ENCODE measurements around the gene NCAPD2. TPM values are rescaled to one million over a fixed set of nuclear protein-coding genes. Genes with fewer than 3 reads are reported as not detected.

The NCAPD2 gene
- total and polyA plus RNA-seq, 2 donors (not counting 3 experiments of a cell fraction or from before 2014, with no cell fraction given), result 41.8 to 90.1 TPM

- peaks cover 16% of the 10 kb centered on the region for H3K4me1 ChIP-seq (ENCODE audit: control insufficient read depth, extremely low read depth, insufficient read depth, low read length)
- H4K20me1 ChIP-seq (replicated peaks; ENCODE audit: control insufficient read depth, extremely low read depth, insufficient read depth, low read length), result no peaks in the 10 kb centered on the region
- H3K27ac ChIP-seq (ENCODE audit: insufficient read depth, low read depth, low read length), result no peak overlapping the region
- no peak for DNase-seq (ENCODE audit: low read depth, low spot score)
- no peaks in the 10 kb centered on the region for H3K9me1 ChIP-seq (replicated peaks; ENCODE audit: control insufficient read depth, extremely low read depth, insufficient read depth, low read length)
- H3K27me3 ChIP-seq (ENCODE audit: control insufficient read depth in 2 of 2, insufficient read depth in 2 of 2, low read length in 2 of 2), result no peaks in the 10 kb centered on the region
- intact Hi-C loops (cut with micrococcal nuclease), result no loop called here
- peaks cover 6 to 19% of the 10 kb centered on the region in 2 experiments for H3K36me3 ChIP-seq (ENCODE audit: control insufficient read depth in 2 of 2, extremely low read depth in 1 of 2, insufficient read depth in 2 of 2, low read length in 2 of 2)
- ChIA-PET CTCF (interaction anchor here (0.7 to 1.5 kb wide), 2 partner anchors 8 to 33 kb away, joined by 3 to 9 read pairs; no protein-coding TSS in a partner anchor), POLR2A (interaction anchor here (0.7 kb wide), 2 partner anchors 13 to 125 kb away, joined by 4 read pairs; partner anchors contain the start of gene VAMP1)
- BruUV-seq (replicated peaks), result no TSS peak
- no peak overlapping the region for H2AFZ ChIP-seq (ENCODE audit: low read depth, low read length)
- H3K79me2 ChIP-seq (ENCODE audit: control insufficient read depth, insufficient read depth, low read length), result no peaks in the 10 kb centered on the region
- dilution Hi-C loops (cut with MboI; ENCODE audit: extremely low pct_ligation_motif_present, low sequenced_read_pairs), result no loop called here
- no peaks in the 10 kb centered on the region for H3K9me3 ChIP-seq (replicated peaks; ENCODE audit: control insufficient read depth, insufficient read depth, low read length)
- FAIRE-seq, result no peak
- no peak overlapping the region for H3K4me2 ChIP-seq (ENCODE audit: insufficient read depth, low read length)
- H3K4me3 ChIP-seq (replicated peaks in 1 of 3; ENCODE audit: insufficient read depth in 1 of 3, low read depth in 1 of 3, low read length in 3 of 3), result no peak overlapping the region
- TF ChIP-seq POLR2AphosphoS5 (IDR thresholded peaks at IDR 0.05; ENCODE audit: insufficient read depth, low read depth, low read length) (no peak), MYC (IDR thresholded peaks at IDR 0.05; ENCODE audit: low read depth, low read length) (no peak), JUN (IDR thresholded peaks at IDR 0.05; ENCODE audit: borderline replicate concordance, insufficient read depth, insufficient read length, low read depth) (no peak), EZH2 (IDR thresholded peaks at IDR 0.05; ENCODE audit: borderline replicate concordance, low read depth, low read length, severe bottlenecking) (no peak), POLR2A (IDR thresholded peaks at IDR 0.05; ENCODE audit: low read depth, low read length) (no peak)
- H3K9ac ChIP-seq (replicated peaks; ENCODE audit: extremely low read depth, insufficient read depth, low read length), result no peak overlapping the region
These were observed 36.5 kb upstream of the NCAPD2 start for GRCh38 chr12:6457220-6457945.

GRCh38 chr12:6458281-6459003 lies 35.5 kb upstream of the NCAPD2 start:
- no peak overlapping the region for H3K4me3 ChIP-seq (replicated peaks in 1 of 3; ENCODE audit: insufficient read depth in 1 of 3, low read depth in 1 of 3, low read length in 3 of 3)
- no peaks in the 10 kb centered on the region for H3K9me1 ChIP-seq (replicated peaks; ENCODE audit: control insufficient read depth, extremely low read depth, insufficient read depth, low read length)
- no peaks in the 10 kb centered on the region for H3K27me3 ChIP-seq (ENCODE audit: control insufficient read depth in 2 of 2, insufficient read depth in 2 of 2, low read length in 2 of 2)
- no peak overlapping the region for H3K9ac ChIP-seq (replicated peaks; ENCODE audit: extremely low read depth, insufficient read depth, low read length)
- no peaks in the 10 kb centered on the region for H4K20me1 ChIP-seq (replicated peaks; ENCODE audit: control insufficient read depth, extremely low read depth, insufficient read depth, low read length)
- H2AFZ ChIP-seq (ENCODE audit: low read depth, low read length), result no peak overlapping the region
- H3K79me2 ChIP-seq (ENCODE audit: control insufficient read depth, insufficient read depth, low read length), result no peaks in the 10 kb centered on the region
- no peaks in the 10 kb centered on the region for H3K9me3 ChIP-seq (replicated peaks; ENCODE audit: control insufficient read depth, insufficient read depth, low read length)
- H3K4me2 ChIP-seq (ENCODE audit: insufficient read depth, low read length), result no peak overlapping the region
- TF ChIP-seq MYC (IDR thresholded peaks at IDR 0.05; ENCODE audit: low read depth, low read length) (no peak), JUN (IDR thresholded peaks at IDR 0.05; ENCODE audit: borderline replicate concordance, insufficient read depth, insufficient read length, low read depth) (no peak), GATA2 (IDR thresholded peaks at IDR 0.05; ENCODE audit: insufficient read depth, insufficient read length, low read depth, low read length) (no peak), CTCF (IDR thresholded peaks at IDR 0.05; ENCODE audit: extremely low read depth in 1 of 2, insufficient read depth in 1 of 2, low read depth in 1 of 2, low read length in 2 of 2) (no peak), MAX (IDR thresholded peaks at IDR 0.05; ENCODE audit: insufficient read depth, insufficient read length) (no peak), POLR2AphosphoS5 (IDR thresholded peaks at IDR 0.05; ENCODE audit: insufficient read depth, low read depth, low read length) (no peak), FOS (IDR thresholded peaks at IDR 0.05; ENCODE audit: borderline replicate concordance, insufficient read depth, low read length) (no peak), POLR2A (IDR thresholded peaks at IDR 0.05; ENCODE audit: low read depth, low read length) (no peak), EZH2 (IDR thresholded peaks at IDR 0.05; ENCODE audit: borderline replicate concordance, low read depth, low read length, severe bottlenecking) (no peak)
- DNase-seq (ENCODE audit: low read depth, low spot score), result no peak
- dilution Hi-C loops (cut with MboI; ENCODE audit: extremely low pct_ligation_motif_present, low sequenced_read_pairs), result no loop called here
- BruUV-seq (replicated peaks), result no TSS peak
- FAIRE-seq, result no peak
- ChIA-PET POLR2A (interaction anchor here (0.7 to 1.8 kb wide), 3 partner anchors 12 to 126 kb away, joined by 3 to 7 read pairs (median 4); partner anchors contain the start of gene VAMP1), CTCF (interaction anchor here (1.1 to 1.2 kb wide), 2 partner anchors 12 to 79 kb away, joined by 3 to 5 read pairs; partner anchors contain the start of gene VAMP1)
- intact Hi-C loops (cut with micrococcal nuclease), result no loop called here
- peaks cover 12% of the 10 kb centered on the region for H3K4me1 ChIP-seq (ENCODE audit: control insufficient read depth, extremely low read depth, insufficient read depth, low read length)
- H3K36me3 ChIP-seq (ENCODE audit: control insufficient read depth in 2 of 2, extremely low read depth in 1 of 2, insufficient read depth in 2 of 2, low read length in 2 of 2), result peaks cover 6 to 19% of the 10 kb centered on the region in 2 experiments
- H3K27ac ChIP-seq (ENCODE audit: insufficient read depth, low read depth, low read length), result no peak overlapping the region

Data from endothelial cell of umbilical vein (primary cell).